ENCODE data around the gene UNCX. TPM values are rescaled to one million over a fixed set of nuclear protein-coding genes. Genes with fewer than 3 reads are reported as not detected.

UNCX gene
- total RNA-seq, 1 experiment from 2014 or later = not detected

DNA sequence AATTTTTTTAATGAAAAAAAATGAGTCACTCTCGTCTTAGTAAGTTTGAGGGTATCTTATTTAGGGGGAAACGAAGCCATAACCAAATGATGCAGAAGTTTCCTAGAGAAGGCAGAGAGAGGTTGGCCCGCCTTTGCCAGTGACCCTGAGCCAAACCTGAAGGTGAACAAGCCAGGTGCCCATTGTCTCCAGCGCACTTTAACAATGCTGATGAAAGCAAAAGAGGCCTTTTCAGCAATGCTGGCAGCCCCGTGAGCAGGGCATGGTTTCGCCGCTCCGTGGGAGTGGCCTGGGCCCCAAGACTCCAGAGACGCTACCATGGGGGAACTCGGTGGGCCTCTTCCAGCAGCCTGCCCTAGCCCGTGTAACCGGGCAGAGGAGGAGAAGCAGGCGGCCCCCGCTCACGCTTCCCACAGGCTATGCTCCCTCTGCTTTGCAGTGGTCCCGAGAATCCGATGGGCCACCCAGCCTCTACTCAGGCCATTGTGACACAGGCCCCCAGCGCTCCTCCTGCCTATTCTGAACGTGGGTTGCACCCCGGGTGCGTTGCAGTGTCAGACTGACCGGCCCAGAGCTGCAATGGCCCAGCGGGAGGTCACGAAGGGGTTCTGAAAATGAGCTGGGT, 14.0 kb upstream of the UNCX start:
- Histone ChIP-seq H3K4me1 (ENCODE audit: control insufficient read depth in 1 of 2, insufficient read depth in 2 of 2, low read length in 2 of 2) (no peaks in the 10 kb centered on the region), H3K9me3 (ENCODE audit: control insufficient read depth in 1 of 2, insufficient read depth in 1 of 2, low read depth in 1 of 2, low read length in 2 of 2) (no peaks in the 10 kb centered on the region), H3K9me2 (ENCODE audit: insufficient read depth) (no peaks in the 10 kb centered on the region), H3K9ac (ENCODE audit: low read length) (no peak overlapping the region), H3K36me3 (ENCODE audit: control insufficient read depth in 1 of 2, insufficient read depth in 2 of 2, low read length in 2 of 2) (no peaks in the 10 kb centered on the region), H3K79me2 (ENCODE audit: insufficient read depth, low read length) (no peaks in the 10 kb centered on the region), H3K4me2 (ENCODE audit: low read length) (no peak overlapping the region), H4K20me1 (ENCODE audit: insufficient read depth) (no peaks in the 10 kb centered on the region), H3K27ac (ENCODE audit: low read depth, low read length) (no peak overlapping the region), H3K27me3 (ENCODE audit: insufficient read depth, low read length) (no peaks in the 10 kb centered on the region), H3K4me3 (replicated peaks in 1 of 2; ENCODE audit: low read depth in 1 of 2, low read length in 2 of 2) (no peak overlapping the region), H2AFZ (ENCODE audit: low read depth, low read length, poor library complexity, severe bottlenecking) (no peak overlapping the region)
- CTCF ChIA-PET = no interaction called here
- intact Hi-C loops (cut with micrococcal nuclease) = no loop called here
- DNase-seq (ENCODE audit: low read depth, low spot score) (no peak), ATAC-seq (no peak)
- TF ChIP-seq, protein P1, sequence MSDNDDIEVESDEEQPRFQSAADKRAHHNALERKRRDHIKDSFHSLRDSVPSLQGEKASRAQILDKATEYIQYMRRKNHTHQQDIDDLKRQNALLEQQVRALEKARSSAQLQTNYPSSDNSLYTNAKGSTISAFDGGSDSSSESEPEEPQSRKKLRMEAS (IDR thresholded peaks at IDR 0.05) = no peak
- no peak for TF ChIP-seq EGR1 (IDR thresholded peaks at IDR 0.05; ENCODE audit: low read depth)
- TF ChIP-seq SIN3A (IDR thresholded peaks at IDR 0.05; ENCODE audit: low read depth) = no peak
- TF ChIP-seq SRF (IDR thresholded peaks at IDR 0.05; ENCODE audit: low read depth) = no peak
- no peak for TF ChIP-seq ZFX (IDR thresholded peaks at IDR 0.05)
- no peak for TF ChIP-seq TCF7L2 (IDR thresholded peaks at IDR 0.05; ENCODE audit: borderline replicate concordance, extremely low read depth, insufficient read depth, insufficient read length)
- TF ChIP-seq, protein P2, sequence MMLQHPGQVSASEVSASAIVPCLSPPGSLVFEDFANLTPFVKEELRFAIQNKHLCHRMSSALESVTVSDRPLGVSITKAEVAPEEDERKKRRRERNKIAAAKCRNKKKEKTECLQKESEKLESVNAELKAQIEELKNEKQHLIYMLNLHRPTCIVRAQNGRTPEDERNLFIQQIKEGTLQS (IDR thresholded peaks at IDR 0.05) = no peak
- RAD21 ChIA-PET (ENCODE audit: low non-redundant PET in 1 of 2, low total read pairs in 2 of 2, uncharacterized antibody in 2 of 2, unreplicated experiment in 2 of 2) = interaction anchor here in 1 of 2 experiments (0.7 kb wide), 1 partner anchor 214 kb away, joined by 3 read pairs; no protein-coding TSS in a partner anchor
- POLR2A ChIA-PET = no interaction called here
- BruUV-seq (replicated peaks) = no TSS peak

DNA sequence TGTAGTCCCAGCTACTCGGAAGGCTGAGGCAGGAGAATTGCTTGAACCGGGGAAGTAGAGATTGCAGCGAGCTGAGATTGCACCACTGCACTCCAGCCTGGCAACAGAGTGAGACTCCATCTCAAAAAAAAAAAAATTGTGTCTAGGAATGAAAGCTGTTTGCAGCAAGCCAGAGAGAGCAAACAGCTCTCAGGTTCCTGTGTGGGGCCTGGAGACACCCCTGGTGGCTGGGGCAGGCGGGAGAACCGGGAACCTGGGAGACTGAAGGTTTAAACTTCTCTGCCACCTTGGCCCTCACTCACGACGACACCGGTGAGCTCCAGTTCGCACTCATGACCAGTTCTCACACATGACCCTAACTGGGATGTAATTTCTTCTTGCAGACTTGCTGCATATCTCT, 13.2 kb upstream of the UNCX start:
- Histone ChIP-seq H3K79me2 (ENCODE audit: insufficient read depth, low read length) (no peaks in the 10 kb centered on the region), H3K4me3 (replicated peaks in 1 of 2; ENCODE audit: low read depth in 1 of 2, low read length in 2 of 2) (no peak overlapping the region), H3K9me2 (ENCODE audit: insufficient read depth) (no peaks in the 10 kb centered on the region), H3K4me2 (ENCODE audit: low read length) (no peak overlapping the region), H3K27me3 (ENCODE audit: insufficient read depth, low read length) (no peaks in the 10 kb centered on the region), H3K36me3 (ENCODE audit: control insufficient read depth in 1 of 2, insufficient read depth in 2 of 2, low read length in 2 of 2) (no peaks in the 10 kb centered on the region), H3K4me1 (ENCODE audit: control insufficient read depth in 1 of 2, insufficient read depth in 2 of 2, low read length in 2 of 2) (no peaks in the 10 kb centered on the region), H3K9ac (ENCODE audit: low read length) (no peak overlapping the region), H2AFZ (ENCODE audit: low read depth, low read length, poor library complexity, severe bottlenecking) (no peak overlapping the region), H3K27ac (ENCODE audit: low read depth, low read length) (no peak overlapping the region), H3K9me3 (ENCODE audit: control insufficient read depth in 1 of 2, insufficient read depth in 1 of 2, low read depth in 1 of 2, low read length in 2 of 2) (no peaks in the 10 kb centered on the region), H4K20me1 (ENCODE audit: insufficient read depth) (no peaks in the 10 kb centered on the region)
- no peak for DNase-seq (ENCODE audit: low read depth, low spot score)
- CTCF ChIA-PET = no interaction called here
- TF ChIP-seq, protein P3, sequence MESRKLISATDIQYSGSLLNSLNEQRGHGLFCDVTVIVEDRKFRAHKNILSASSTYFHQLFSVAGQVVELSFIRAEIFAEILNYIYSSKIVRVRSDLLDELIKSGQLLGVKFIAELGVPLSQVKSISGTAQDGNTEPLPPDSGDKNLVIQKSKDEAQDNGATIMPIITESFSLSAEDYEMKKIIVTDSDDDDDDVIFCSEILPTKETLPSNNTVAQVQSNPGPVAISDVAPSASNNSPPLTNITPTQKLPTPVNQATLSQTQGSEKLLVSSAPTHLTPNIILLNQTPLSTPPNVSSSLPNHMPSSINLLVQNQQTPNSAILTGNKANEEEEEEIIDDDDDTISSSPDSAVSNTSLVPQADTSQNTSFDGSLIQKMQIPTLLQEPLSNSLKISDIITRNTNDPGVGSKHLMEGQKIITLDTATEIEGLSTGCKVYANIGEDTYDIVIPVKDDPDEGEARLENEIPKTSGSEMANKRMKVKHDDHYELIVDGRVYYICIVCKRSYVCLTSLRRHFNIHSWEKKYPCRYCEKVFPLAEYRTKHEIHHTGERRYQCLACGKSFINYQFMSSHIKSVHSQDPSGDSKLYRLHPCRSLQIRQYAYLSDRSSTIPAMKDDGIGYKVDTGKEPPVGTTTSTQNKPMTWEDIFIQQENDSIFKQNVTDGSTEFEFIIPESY (IDR thresholded peaks at IDR 0.05; ENCODE audit: extremely low read depth, insufficient replicate concordance, low read length) = no peak
- no peak for TF ChIP-seq TCF7L2 (IDR thresholded peaks at IDR 0.05; ENCODE audit: borderline replicate concordance, extremely low read depth, insufficient read depth, insufficient read length)
- no peak for TF ChIP-seq CBX3 (IDR thresholded peaks at IDR 0.05; ENCODE audit: low read depth)
- RAD21 ChIA-PET (ENCODE audit: low non-redundant PET in 1 of 2, low total read pairs in 2 of 2, uncharacterized antibody in 2 of 2, unreplicated experiment in 2 of 2) = interaction anchor here in 1 of 2 experiments (0.7 kb wide), 1 partner anchor 213 kb away, joined by 3 read pairs; no protein-coding TSS in a partner anchor
- intact Hi-C loops (cut with micrococcal nuclease) = no loop called here
- no TSS peak for BruUV-seq (replicated peaks)
- ATAC-seq = peak; percentile 44; the same call in 1 of the 2 replicates
- POLR2A ChIA-PET = interaction anchor here (0.7 kb wide), 1 partner anchor 8 kb away, joined by 3 read pairs; no protein-coding TSS in a partner anchor

Measured in HCT116 (cell line).